ENCODE data around the gene OR2A2.

The OR2A2 gene

DNA sequence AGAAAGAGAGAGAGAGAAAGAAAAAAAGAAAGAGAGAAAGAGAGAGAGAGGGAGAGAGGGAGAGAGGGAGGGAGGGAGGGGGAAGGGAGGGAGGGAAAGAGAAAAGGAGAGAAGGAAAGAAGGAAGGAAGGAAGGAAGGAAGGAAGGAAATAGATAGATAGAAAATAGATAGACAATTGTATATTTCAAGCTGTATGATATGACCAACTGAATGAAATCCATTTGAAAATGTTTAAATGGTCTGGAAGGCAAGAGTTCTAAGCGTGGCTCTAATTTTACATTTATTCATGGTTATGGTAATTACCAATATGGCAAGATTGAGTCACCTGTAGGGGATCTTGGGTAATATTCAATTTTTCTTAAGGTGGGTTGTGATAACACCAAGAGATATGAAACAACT, 49.5 kb downstream of the OR2A2 start:
- Histone ChIP-seq H3K9me3 (ENCODE audit: insufficient read depth, low read length) (no peaks in the 10 kb centered on the region), H3K9me2 (replicated peaks; ENCODE audit: insufficient read depth, low read length) (no peaks in the 10 kb centered on the region), H3K4me2 (ENCODE audit: low read depth, low read length, poor library complexity, severe bottlenecking) (no peak overlapping the region), H3K9ac (ENCODE audit: low read length) (no peak overlapping the region), H3K27ac (ENCODE audit: low read depth, low read length) (no peak overlapping the region), H3K4me3 (ENCODE audit: insufficient read depth, low read length, poor library complexity, severe bottlenecking) (no peak overlapping the region), H3F3A (ENCODE audit: insufficient read depth) (no peaks in the 10 kb centered on the region), H2AFZ (ENCODE audit: low read depth, low read length, severe bottlenecking) (no peak overlapping the region), H3K36me3 (ENCODE audit: low read length) (no peaks in the 10 kb centered on the region), H4K20me1 (ENCODE audit: low read depth, low read length) (no peaks in the 10 kb centered on the region), H3K79me2 (ENCODE audit: insufficient read depth, low read length) (no peaks in the 10 kb centered on the region), H3K27me3 (ENCODE audit: low read length) (no peaks in the 10 kb centered on the region)
- TF ChIP-seq EZH2phosphoT487 (conservative IDR thresholded peaks at IDR 0.05; ENCODE audit: low read length) = no peak
- TF ChIP-seq, protein P1, sequence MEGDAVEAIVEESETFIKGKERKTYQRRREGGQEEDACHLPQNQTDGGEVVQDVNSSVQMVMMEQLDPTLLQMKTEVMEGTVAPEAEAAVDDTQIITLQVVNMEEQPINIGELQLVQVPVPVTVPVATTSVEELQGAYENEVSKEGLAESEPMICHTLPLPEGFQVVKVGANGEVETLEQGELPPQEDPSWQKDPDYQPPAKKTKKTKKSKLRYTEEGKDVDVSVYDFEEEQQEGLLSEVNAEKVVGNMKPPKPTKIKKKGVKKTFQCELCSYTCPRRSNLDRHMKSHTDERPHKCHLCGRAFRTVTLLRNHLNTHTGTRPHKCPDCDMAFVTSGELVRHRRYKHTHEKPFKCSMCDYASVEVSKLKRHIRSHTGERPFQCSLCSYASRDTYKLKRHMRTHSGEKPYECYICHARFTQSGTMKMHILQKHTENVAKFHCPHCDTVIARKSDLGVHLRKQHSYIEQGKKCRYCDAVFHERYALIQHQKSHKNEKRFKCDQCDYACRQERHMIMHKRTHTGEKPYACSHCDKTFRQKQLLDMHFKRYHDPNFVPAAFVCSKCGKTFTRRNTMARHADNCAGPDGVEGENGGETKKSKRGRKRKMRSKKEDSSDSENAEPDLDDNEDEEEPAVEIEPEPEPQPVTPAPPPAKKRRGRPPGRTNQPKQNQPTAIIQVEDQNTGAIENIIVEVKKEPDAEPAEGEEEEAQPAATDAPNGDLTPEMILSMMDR (IDR thresholded peaks at IDR 0.05; ENCODE audit: insufficient read depth, low read length, poor library complexity, severe bottlenecking) = no peak

Measured in SU-DHL-6 (cell line).